ENCODE measurements around the gene EIF1.

DNA sequence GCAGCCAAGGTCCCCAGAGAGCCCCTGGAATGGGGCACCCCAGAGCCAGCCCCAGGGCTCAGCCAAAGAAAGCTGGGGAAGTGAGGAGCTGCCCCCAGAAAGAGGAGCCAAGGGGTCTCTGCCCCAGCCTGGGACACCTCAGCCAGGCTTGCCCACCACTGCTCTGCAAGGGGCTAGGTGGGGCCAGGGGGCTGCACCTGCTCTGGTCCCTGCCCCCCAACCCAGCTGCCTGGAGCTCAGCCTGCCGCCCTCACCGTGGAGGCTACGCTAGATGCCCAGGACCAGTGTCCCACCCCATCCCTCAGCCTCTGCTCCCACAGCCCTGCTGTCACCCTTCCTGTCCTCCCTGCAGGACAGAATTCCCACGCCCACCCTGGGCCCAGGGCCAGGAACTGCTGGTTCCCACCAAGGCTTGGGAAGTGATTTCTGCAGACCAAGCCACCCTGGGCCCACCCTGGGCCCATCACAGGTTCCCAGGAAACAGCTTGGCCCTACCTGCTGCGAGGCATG, 36.2 kb upstream of the EIF1 start:
- TF ChIP-seq, protein P1, sequence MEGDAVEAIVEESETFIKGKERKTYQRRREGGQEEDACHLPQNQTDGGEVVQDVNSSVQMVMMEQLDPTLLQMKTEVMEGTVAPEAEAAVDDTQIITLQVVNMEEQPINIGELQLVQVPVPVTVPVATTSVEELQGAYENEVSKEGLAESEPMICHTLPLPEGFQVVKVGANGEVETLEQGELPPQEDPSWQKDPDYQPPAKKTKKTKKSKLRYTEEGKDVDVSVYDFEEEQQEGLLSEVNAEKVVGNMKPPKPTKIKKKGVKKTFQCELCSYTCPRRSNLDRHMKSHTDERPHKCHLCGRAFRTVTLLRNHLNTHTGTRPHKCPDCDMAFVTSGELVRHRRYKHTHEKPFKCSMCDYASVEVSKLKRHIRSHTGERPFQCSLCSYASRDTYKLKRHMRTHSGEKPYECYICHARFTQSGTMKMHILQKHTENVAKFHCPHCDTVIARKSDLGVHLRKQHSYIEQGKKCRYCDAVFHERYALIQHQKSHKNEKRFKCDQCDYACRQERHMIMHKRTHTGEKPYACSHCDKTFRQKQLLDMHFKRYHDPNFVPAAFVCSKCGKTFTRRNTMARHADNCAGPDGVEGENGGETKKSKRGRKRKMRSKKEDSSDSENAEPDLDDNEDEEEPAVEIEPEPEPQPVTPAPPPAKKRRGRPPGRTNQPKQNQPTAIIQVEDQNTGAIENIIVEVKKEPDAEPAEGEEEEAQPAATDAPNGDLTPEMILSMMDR (IDR thresholded peaks at IDR 0.05; ENCODE audit: poor library complexity), result no peak
- TF ChIP-seq EZH2 (IDR thresholded peaks at IDR 0.05; ENCODE audit: borderline replicate concordance) (no peak), EZH2phosphoT487 (IDR thresholded peaks at IDR 0.05; ENCODE audit: low read depth, severe bottlenecking, unreplicated experiment) (no peak)
